ENCODE data around the gene KRT14.
"Not testable (repeated sequence)": the region's sequence is repeated elsewhere in the genome, so short reads cannot be mapped to it uniquely, and the experiment has no call there.

DNA sequence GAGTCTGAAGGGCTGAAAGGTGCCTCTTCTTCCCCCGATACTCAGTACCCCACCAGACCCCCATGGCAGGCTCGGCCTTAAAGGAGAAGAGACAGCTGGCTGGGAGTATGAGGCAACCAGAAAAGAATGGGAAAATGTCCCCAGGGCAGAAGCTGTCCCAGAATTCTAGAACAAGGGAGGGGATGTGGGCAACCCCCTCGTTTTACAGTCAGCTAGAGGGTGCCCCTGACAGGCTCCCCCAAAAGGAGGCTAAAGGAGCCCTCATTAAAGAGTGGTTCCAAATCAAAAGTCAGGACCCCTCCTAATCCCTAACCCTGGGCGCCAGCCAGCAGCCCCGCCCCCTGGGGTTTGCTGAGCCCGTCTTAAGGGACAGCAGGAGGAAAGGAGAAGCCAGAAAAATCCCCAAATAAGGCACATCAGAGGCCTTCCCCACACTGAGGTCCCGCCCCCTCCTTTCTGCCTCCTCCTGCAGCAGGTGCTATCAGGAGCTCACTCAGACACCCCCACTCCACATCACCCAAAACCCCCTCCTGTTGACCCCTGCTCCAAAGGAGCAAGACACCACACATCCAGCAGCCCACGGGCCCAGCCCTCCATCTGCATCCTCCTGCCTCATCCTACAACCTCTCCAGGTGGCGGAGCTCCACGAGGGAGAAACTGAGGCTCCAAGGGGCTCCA lies 36.6 kb upstream of the KRT14 start:
- TF ChIP-seq, protein P1, sequence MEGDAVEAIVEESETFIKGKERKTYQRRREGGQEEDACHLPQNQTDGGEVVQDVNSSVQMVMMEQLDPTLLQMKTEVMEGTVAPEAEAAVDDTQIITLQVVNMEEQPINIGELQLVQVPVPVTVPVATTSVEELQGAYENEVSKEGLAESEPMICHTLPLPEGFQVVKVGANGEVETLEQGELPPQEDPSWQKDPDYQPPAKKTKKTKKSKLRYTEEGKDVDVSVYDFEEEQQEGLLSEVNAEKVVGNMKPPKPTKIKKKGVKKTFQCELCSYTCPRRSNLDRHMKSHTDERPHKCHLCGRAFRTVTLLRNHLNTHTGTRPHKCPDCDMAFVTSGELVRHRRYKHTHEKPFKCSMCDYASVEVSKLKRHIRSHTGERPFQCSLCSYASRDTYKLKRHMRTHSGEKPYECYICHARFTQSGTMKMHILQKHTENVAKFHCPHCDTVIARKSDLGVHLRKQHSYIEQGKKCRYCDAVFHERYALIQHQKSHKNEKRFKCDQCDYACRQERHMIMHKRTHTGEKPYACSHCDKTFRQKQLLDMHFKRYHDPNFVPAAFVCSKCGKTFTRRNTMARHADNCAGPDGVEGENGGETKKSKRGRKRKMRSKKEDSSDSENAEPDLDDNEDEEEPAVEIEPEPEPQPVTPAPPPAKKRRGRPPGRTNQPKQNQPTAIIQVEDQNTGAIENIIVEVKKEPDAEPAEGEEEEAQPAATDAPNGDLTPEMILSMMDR (IDR thresholded peaks at IDR 0.05), result not testable (repeated sequence)
- not testable (repeated sequence) for TF ChIP-seq POLR2A (IDR thresholded peaks at IDR 0.05)

Data from heart left ventricle (tissue), 13 donors.